HG03432 (cell line): Measurements from ENCODE around the gene NYAP2.

Source experiments
- ATAC-seq: cut with Tn5 transposase; IDR thresholded peaks from one replicate; pipeline ENCODE4 v1.9.1; 2021; ENCODE audit warnings: mild to moderate bottlenecking, moderate library complexity; ENCODE audit not compliant: unreplicated experiment

NYAP2 gene

GRCh38 chr2:225536036-225536435 is 136.5 kb downstream of the NYAP2 start:
- ATAC-seq: no peak

GRCh38 chr2:225543626-225544025 is 144.1 kb downstream of the NYAP2 start:
- no peak for ATAC-seq

GRCh38 chr2:225556461-225556860 is 157.0 kb downstream of the NYAP2 start:
- no peak for ATAC-seq

- no peak for ATAC-seq
Observed at GRCh38 chr2:225558399-225559071, 159.0 kb downstream of the NYAP2 start.

- ATAC-seq: no peak
Observed at GRCh38 chr2:225559072-225559415, 159.5 kb downstream of the NYAP2 start.

- no peak for ATAC-seq
Observed at GRCh38 chr2:225566798-225567197, 167.3 kb downstream of the NYAP2 start.

GRCh38 chr2:225569995-225570394 is 170.5 kb downstream of the NYAP2 start:
- no peak for ATAC-seq

- ATAC-seq: peak; percentile 42
Observed at GRCh38 chr2:225573603-225574002, 174.1 kb downstream of the NYAP2 start.

GRCh38 chr2:225574582-225575138 is 175.2 kb downstream of the NYAP2 start:
- no peak for ATAC-seq

- no peak for ATAC-seq
Observed at GRCh38 chr2:225581135-225581534, 181.6 kb downstream of the NYAP2 start.

- no peak for ATAC-seq
Observed at GRCh38 chr2:225581906-225582305, 182.4 kb downstream of the NYAP2 start.

GRCh38 chr2:225582355-225583116 is 183.0 kb downstream of the NYAP2 start:
- no peak for ATAC-seq

GRCh38 chr2:225584796-225585195 is 185.3 kb downstream of the NYAP2 start:
- ATAC-seq: no peak

- no peak for ATAC-seq
Observed at GRCh38 chr2:225590932-225591331, 191.4 kb downstream of the NYAP2 start.

GRCh38 chr2:225597911-225598310 is 198.4 kb downstream of the NYAP2 start:
- ATAC-seq: no peak

GRCh38 chr2:225598426-225598825 is 198.9 kb downstream of the NYAP2 start:
- ATAC-seq: no peak

- no peak for ATAC-seq
Observed at GRCh38 chr2:225598897-225599296, 199.4 kb downstream of the NYAP2 start.

- no peak for ATAC-seq
Observed at GRCh38 chr2:225599856-225600255, 200.3 kb downstream of the NYAP2 start.

GRCh38 chr2:225600444-225600843 is 200.9 kb downstream of the NYAP2 start:
- no peak for ATAC-seq

GRCh38 chr2:225600865-225601264 is 201.4 kb downstream of the NYAP2 start:
- ATAC-seq: no peak

GRCh38 chr2:225602205-225602604 is 202.7 kb downstream of the NYAP2 start:
- no peak for ATAC-seq

- ATAC-seq: no peak
Observed at GRCh38 chr2:225608136-225608535, 208.6 kb downstream of the NYAP2 start.
